IPS-18a (cell line): ENCODE data around the gene OR6B1.

Source experiments
- H3K27ac ChIP-seq: one replicate; pipeline ENCODE4 v1.5.1; 2013; ENCODE audit warnings: low read length
- H3K27me3 ChIP-seq: one replicate; pipeline ENCODE4 v1.6.1; 2013; ENCODE audit warnings: mild to moderate bottlenecking, low read length; ENCODE audit not compliant: control insufficient read depth, insufficient read depth
- H3K36me3 ChIP-seq: one replicate; pipeline ENCODE4 v1.6.1; 2013; ENCODE audit warnings: low read depth, low read length; ENCODE audit not compliant: control insufficient read depth
- H3K4me1 ChIP-seq: one replicate; pipeline ENCODE4 v1.6.1; 2013; ENCODE audit warnings: low read depth, low read length; ENCODE audit not compliant: control insufficient read depth
- H3K4me3 ChIP-seq: one replicate; pipeline ENCODE4 v1.5.1; 2013; ENCODE audit warnings: low read length
- H3K9ac ChIP-seq: one replicate; pipeline ENCODE4 v1.6.1; 2013; ENCODE audit warnings: mild to moderate bottlenecking, low read length, moderate library complexity
- H3K9me3 ChIP-seq: one replicate; pipeline ENCODE4 v1.6.1; 2013; ENCODE audit warnings: low read depth, low read length; ENCODE audit not compliant: control insufficient read depth

OR6B1 gene

DNA sequence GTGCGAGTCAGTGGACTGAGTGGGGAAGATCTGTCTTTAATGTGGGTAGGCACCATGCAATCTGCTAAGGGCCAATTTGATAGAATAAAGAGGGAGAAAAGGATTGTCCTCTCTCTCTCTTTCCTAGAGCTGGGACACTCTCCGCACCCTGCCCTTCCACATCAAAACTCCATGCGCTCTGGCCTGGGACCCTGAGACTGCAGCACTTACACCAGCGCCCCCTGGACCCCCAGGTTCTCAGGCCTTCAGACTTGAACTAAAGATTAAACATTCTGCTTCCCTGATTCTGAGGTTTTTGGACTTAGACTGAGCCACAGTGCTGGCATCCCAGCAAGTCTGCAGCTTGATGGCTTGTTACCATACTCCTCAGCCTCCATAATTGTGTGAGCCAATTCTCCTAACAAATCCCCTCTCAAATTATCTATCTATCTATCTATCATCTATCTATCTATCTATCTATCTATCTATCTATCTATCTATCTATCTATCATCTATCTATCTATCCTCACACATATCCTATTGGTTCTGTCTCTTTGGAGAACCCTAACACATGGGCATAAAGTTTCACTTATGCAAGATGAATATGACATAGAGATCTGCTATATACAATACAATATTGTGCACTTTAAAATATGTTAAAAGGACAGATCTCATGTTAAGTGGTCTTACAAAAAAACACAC is 26.2 kb downstream of the OR6B1 start:
- Histone ChIP-seq H3K36me3 (no peaks in the 10 kb centered on the region), H3K9ac (no peak overlapping the region), H3K4me3 (no peak overlapping the region), H3K27me3 (no peaks in the 10 kb centered on the region), H3K4me1 (peaks cover 4% of the 10 kb centered on the region), H3K27ac (no peak overlapping the region), H3K9me3 (no peaks in the 10 kb centered on the region)

GRCh38 chr7:144027070-144027469 is 26.9 kb downstream of the OR6B1 start:
- H3K9ac ChIP-seq: no peak overlapping the region
- no peaks in the 10 kb centered on the region for H3K36me3 ChIP-seq
- H3K4me3 ChIP-seq: no peak overlapping the region
- no peak overlapping the region for H3K27ac ChIP-seq
- no peaks in the 10 kb centered on the region for H3K9me3 ChIP-seq
- H3K4me1 ChIP-seq: peaks cover 4% of the 10 kb centered on the region
- H3K27me3 ChIP-seq: no peaks in the 10 kb centered on the region

DNA sequence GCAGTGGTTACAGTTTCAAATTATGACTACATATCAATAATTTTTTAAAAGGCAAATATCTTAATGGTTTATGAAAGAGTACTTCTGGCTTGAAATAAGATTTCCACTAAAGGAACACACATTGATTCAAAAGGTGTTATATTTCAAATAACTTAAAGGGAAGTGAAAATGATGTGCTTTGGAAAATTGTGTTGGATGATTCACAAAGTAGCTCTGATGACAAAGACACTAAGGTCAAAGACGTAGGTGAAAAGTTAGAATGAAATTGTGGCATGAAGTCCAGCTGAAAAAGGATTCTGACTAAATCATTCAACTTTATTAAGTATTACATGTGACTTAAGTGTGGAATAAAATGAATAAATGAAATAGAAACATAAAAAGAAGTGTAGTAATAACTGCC is 27.9 kb downstream of the OR6B1 start:
- no peaks in the 10 kb centered on the region for H3K4me1 ChIP-seq
- H3K4me3 ChIP-seq: no peak overlapping the region
- no peak overlapping the region for H3K9ac ChIP-seq
- H3K27ac ChIP-seq: no peak overlapping the region
- H3K27me3 ChIP-seq: no peaks in the 10 kb centered on the region
- H3K9me3 ChIP-seq: no peaks in the 10 kb centered on the region
- no peaks in the 10 kb centered on the region for H3K36me3 ChIP-seq

DNA sequence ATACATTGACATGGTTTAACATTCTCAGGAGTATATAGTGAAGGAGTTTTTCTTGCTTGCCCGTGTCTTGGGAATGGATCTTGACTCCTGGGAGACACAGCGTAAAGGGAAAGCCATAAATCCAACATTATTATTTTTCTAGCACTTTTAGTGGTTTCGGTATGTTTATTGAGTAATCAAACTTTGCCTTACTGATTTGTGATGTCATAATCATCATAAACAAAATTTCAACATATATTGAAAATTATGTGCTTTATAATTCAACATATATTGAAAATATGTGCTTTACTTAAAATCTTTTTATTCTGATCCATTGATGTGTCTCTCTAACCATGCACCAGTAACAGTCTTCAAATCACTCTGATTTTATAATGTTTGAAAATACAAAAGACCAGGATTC is 28.4 kb downstream of the OR6B1 start:
- Histone ChIP-seq H3K27me3 (no peaks in the 10 kb centered on the region), H3K27ac (no peak overlapping the region), H3K4me3 (no peak overlapping the region), H3K9ac (no peak overlapping the region), H3K9me3 (no peaks in the 10 kb centered on the region), H3K4me1 (no peaks in the 10 kb centered on the region), H3K36me3 (no peaks in the 10 kb centered on the region)

GRCh38 chr7:144032516-144032915 is 32.4 kb downstream of the OR6B1 start:
- Histone ChIP-seq H3K4me3 (no peak overlapping the region), H3K36me3 (no peaks in the 10 kb centered on the region), H3K27me3 (no peaks in the 10 kb centered on the region), H3K4me1 (no peaks in the 10 kb centered on the region), H3K27ac (no peak overlapping the region), H3K9me3 (no peaks in the 10 kb centered on the region), H3K9ac (no peak overlapping the region)

- no peak overlapping the region for H3K4me3 ChIP-seq
- no peaks in the 10 kb centered on the region for H3K27me3 ChIP-seq
- H3K4me1 ChIP-seq: no peaks in the 10 kb centered on the region
- H3K27ac ChIP-seq: no peak overlapping the region
- no peak overlapping the region for H3K9ac ChIP-seq
- H3K9me3 ChIP-seq: no peaks in the 10 kb centered on the region
- H3K36me3 ChIP-seq: no peaks in the 10 kb centered on the region
Measured at GRCh38 chr7:144032985-144033709, 33.0 kb downstream of the OR6B1 start.

GRCh38 chr7:144035385-144035784 is 35.3 kb downstream of the OR6B1 start:
- H3K27ac ChIP-seq: no peak overlapping the region
- H3K36me3 ChIP-seq: no peaks in the 10 kb centered on the region
- H3K9ac ChIP-seq: no peak overlapping the region
- H3K9me3 ChIP-seq: no peaks in the 10 kb centered on the region
- no peak overlapping the region for H3K4me3 ChIP-seq
- no peaks in the 10 kb centered on the region for H3K4me1 ChIP-seq
- H3K27me3 ChIP-seq: no peaks in the 10 kb centered on the region

- no peaks in the 10 kb centered on the region for H3K27me3 ChIP-seq
- no peak overlapping the region for H3K27ac ChIP-seq
- H3K36me3 ChIP-seq: no peaks in the 10 kb centered on the region
- H3K4me1 ChIP-seq: no peaks in the 10 kb centered on the region
- no peaks in the 10 kb centered on the region for H3K9me3 ChIP-seq
- H3K9ac ChIP-seq: no peak overlapping the region
- H3K4me3 ChIP-seq: no peak overlapping the region
Measured at GRCh38 chr7:144036302-144036885, 36.3 kb downstream of the OR6B1 start.

DNA sequence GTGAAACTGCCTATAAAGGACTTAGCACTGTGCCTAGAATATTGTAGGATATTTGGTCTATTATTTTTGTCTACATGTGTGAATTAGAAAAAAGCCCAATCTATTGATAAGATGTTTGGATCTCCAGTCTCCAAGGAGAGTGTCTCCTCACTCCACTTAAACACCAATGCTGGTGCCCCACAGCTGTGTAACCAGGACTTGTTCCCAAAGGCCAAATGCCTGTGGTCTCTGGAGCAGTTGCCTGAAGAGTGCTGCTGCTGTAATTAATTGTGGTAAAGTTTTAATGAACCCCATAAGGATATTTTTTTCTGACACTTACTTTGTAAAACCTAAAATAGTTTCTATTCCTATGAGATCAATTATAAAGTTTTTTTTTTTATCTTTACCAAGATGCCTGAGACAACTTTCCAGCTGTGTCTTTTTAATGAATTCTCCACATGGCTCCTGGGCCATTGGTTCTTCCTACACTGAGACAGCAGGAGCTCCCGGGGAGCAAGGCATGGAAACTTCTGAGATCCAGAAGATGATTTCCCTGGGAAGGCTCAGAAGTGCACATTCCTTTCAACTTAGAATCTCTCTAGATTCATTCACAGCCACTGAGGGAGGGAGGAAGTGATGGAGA is 37.4 kb downstream of the OR6B1 start:
- no peak overlapping the region for H3K9ac ChIP-seq
- no peak overlapping the region for H3K27ac ChIP-seq
- no peaks in the 10 kb centered on the region for H3K4me1 ChIP-seq
- no peaks in the 10 kb centered on the region for H3K27me3 ChIP-seq
- no peak overlapping the region for H3K4me3 ChIP-seq
- H3K9me3 ChIP-seq: no peaks in the 10 kb centered on the region
- H3K36me3 ChIP-seq: no peaks in the 10 kb centered on the region

GRCh38 chr7:144038887-144039286 is 38.8 kb downstream of the OR6B1 start:
- Histone ChIP-seq H3K4me3 (no peak overlapping the region), H3K27me3 (no peaks in the 10 kb centered on the region), H3K36me3 (no peaks in the 10 kb centered on the region), H3K9me3 (no peaks in the 10 kb centered on the region), H3K9ac (no peak overlapping the region), H3K27ac (no peak overlapping the region), H3K4me1 (no peaks in the 10 kb centered on the region)

DNA sequence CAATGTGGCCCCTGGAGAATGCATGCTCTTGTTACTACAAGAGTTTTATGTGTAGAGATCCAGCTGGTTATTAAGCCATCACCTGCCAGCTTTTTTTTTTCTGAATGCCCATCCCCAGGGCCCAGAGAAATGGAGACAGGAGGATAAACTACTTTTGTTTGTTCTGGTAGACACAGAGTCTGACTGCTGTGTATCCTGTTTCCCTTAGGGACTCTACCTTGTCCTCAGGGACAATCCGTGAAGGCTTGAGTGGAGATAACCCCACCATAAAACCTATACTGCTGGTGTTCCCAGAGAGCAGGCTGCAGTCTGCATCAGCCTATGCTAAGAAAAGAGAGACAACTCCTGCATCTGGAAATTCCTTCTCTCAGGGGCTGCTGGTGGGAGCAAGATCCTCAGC is 48.5 kb downstream of the OR6B1 start, which contains the start of gene OR2A5:
OR2A5 (plus strand) TSS at position 301 of the 400 bp plus-strand sequence. CDS start 1,454 bp downstream, outside the sequence.
- Histone ChIP-seq H3K36me3 (no peaks in the 10 kb centered on the region), H3K4me3 (no peak within 1 kb of the TSS), H3K27me3 (no peaks in the 10 kb centered on the region), H3K27ac (no peak within 1 kb of the TSS), H3K9me3 (no peaks in the 10 kb centered on the region), H3K9ac (no peak within 1 kb of the TSS), H3K4me1 (no peaks in the 10 kb centered on the region)
